ENCODE results near the gene KLHL22.
A peak's percentile ranks its signal among the peaks of the same experiment; 100 is the strongest.
"Not testable (repeated sequence)": the region's sequence is repeated elsewhere in the genome, so short reads cannot be mapped to it uniquely, and the experiment has no call there.

The KLHL22 gene

DNA sequence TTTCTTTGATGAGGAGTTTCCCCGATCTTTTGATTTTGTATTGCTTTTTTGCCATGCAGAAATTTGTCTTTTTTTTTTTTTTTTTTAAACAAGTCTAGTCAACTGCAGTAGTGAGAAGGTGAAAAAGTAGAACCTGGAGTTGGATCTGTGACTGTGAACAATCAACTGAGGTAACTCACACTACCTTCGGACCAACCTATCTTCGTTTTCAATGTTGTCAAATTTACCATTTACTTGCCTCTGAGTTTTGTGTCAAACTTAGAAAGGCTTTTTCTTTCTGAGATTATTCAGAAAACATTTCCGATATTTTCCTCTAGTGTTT, 20.5 kb downstream of the KLHL22 start:
- H3K27ac ChIP-seq, result no peak overlapping the region
- no peaks in the 10 kb centered on the region for H3K27me3 ChIP-seq
- peaks cover 0 to 4% (median 0%) of the 10 kb centered on the region in 11 experiments; a peak in 1 of 22 replicates for H3K9me3 ChIP-seq (replicated peaks in 1 of 11)
- peaks cover 0 to 4% (median 0%) of the 10 kb centered on the region in 11 experiments; a peak in 2 of 22 replicates for H4K20me1 ChIP-seq
- TF ChIP-seq Cebpa-rat (IDR thresholded peaks at IDR 0.05), result no peak
- no peak overlapping the region for H3K4me2 ChIP-seq
- H3K36me3 ChIP-seq, result peaks cover 12 to 23% (median 17%) of the 10 kb centered on the region in 11 experiments; a peak in 19 of 22 replicates
- no peak overlapping the region for H3K4me3 ChIP-seq
- H3K4me1 ChIP-seq, result no peaks in the 10 kb centered on the region
- no peak overlapping the region for H3K9ac ChIP-seq

DNA sequence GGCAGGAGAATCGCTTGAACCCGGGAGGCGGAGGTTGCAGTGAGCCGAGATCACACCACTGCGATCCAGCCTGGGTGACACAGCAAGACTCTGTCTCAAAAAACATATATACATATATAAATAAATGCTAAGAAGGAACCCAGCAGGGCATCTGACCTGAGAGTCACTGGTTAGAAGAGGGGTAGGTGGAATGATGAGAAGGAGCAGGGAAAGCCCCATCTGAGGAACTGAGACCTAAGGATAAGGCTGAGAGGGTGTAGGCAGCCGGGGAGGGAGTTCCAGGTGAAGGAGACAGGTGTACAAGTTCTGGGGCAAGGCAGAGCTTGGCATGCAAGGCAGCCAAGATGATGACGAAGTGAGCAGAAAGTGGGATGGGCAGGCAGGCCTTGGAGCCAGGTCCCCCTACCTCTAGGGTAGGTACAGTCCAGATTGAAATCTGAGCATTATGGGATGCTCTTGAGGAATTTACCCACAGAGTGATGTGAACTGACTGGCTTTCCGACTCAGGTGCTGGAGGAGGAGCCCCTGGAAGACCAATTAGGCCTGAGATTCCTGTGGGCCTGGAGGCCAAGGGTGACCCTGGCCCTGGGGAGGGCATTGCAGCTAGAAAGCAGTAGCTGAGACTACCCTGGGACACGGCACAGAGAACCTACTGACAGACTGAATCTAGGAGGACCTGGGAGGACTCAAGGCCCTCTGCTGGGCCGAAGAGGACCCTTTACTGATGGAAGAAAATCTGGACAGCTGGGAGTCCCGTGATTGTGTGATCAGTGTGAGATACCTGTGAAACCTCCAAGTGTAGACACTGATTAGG, 22.8 kb downstream of the KLHL22 start:
- Histone ChIP-seq H3K9ac (no peak overlapping the region), H3K36me3 (peaks cover 12 to 39% (median 30%) of the 10 kb centered on the region in 11 experiments; a peak in 19 of 22 replicates), H4K20me1 (peaks cover 0 to 4% (median 0%) of the 10 kb centered on the region in 11 experiments; a peak in 2 of 22 replicates), H3K9me3 (replicated peaks in 1 of 11) (no peaks in the 10 kb centered on the region), H3K4me1 (peaks cover 0 to 14% (median 9%) of the 10 kb centered on the region in 10 experiments; a peak in 9 of 20 replicates), H3K27me3 (no peaks in the 10 kb centered on the region), H3K4me3 (no peak overlapping the region), H3K4me2 (no peak overlapping the region), H3K27ac (no peak overlapping the region)
- no peak for TF ChIP-seq Cebpa-rat (IDR thresholded peaks at IDR 0.05)

DNA sequence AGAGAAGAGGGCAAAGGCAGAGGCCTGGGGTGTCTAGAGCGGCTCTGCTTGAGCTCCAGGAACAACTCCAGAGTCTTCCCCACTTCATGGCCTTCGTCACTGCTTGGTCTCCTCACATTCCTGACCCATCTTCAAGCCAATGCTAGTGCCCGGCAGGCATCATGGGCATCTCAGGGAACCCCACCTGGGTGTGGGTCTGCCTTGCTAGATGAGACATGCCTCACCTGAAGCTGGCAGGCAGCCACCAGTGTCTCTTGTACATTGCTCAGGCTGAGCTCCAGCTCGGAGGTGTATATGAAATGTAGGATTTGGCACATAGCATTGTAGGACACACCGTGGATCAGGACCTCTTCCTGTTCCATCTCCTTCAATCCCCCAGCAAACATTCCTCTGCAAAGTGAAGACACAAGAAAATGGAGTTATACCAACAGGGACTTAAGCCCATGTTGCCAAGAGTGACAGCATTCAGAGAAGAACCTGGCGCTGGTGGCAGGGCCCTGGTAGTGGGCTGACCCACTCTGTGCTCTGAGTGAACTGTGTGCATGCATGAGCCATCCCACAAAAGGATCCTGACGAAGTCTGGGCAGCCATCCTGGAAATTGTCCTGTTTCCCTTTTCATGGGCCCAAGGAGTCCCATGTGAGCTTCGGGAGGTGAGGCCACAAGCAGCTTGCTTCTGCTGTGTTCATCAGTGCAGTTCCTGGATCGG, 24.3 kb downstream of the KLHL22 start:
- no peak for TF ChIP-seq Cebpa-rat (IDR thresholded peaks at IDR 0.05)
- Histone ChIP-seq H3K4me2 (no peak overlapping the region), H3K9me3 (replicated peaks in 1 of 11) (no peaks in the 10 kb centered on the region), H3K4me1 (peaks cover 3 to 14% (median 9%) of the 10 kb centered on the region in 10 experiments; a peak in 13 of 20 replicates), H3K36me3 (peaks cover 12 to 39% (median 30%) of the 10 kb centered on the region in 11 experiments; a peak in 19 of 22 replicates), H3K27me3 (no peaks in the 10 kb centered on the region), H3K27ac (no peak overlapping the region), H3K4me3 (no peak overlapping the region), H4K20me1 (peaks cover 0 to 4% (median 0%) of the 10 kb centered on the region in 11 experiments; a peak in 2 of 22 replicates), H3K9ac (no peak overlapping the region)

DNA sequence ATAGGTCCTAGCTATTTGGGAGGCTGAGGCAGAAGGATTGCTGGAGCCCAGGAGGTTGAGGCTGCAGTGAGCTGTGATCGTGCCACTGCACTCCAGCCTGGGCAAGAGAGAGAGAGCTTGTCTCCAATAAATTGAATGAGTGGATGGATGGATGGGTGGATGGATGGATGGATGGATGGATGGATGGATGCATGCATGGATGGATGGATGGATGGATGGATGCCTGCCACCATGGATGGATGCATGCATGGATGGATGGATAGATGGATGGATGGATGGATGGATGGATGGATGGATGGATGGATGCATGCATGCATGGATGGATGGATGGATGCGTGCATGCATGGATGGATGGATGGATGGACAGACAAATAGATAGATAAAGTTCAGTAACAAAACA, 25.1 kb downstream of the KLHL22 start:
- not testable (repeated sequence) for H3K9me3 ChIP-seq (replicated peaks in 1 of 11); H3K4me3 ChIP-seq; H3K27me3 ChIP-seq; H4K20me1 ChIP-seq; H3K9ac ChIP-seq; H3K4me2 ChIP-seq; H3K27ac ChIP-seq
- Histone ChIP-seq H3K36me3 (peaks cover 12 to 41% (median 30%) of the 10 kb centered on the region in 11 experiments; a peak in 19 of 22 replicates), H3K4me1 (peaks cover 5 to 16% (median 10%) of the 10 kb centered on the region in 10 experiments; a peak in 13 of 20 replicates)

DNA sequence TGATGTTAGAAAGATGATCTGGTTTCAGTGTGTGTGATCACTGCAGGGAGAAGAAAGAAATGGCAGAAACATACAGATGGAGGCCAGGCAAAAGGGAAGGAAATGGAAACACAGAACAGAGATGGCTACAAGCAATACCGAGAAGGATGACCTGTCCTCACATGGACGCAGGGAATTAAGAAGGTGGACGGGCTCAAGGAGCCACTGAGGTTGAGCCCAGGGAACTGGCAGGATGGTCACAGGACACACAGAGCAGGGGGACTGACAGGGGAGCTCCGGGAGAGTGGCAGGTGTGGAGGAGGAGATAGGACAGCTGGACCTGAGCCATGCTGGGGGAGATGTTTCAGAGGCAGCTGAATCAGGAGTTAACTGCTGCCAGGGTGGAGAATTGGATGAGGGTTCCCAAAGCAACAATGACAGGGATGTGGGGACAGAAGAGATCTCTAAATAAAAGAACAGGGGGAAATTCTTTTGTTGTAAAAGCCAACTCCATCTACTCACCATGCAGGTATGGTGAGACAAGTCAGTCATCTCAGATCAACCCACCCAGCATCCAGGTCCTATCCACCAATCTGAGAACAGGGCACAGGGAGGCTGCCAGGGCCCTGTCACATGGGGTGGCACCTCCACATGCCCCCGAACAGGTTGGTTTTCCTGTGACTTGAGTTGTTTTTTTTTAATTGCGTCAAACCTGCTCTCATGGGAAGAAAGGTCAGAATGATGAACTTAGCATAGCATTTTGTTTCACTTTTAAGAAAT, 26.3 kb downstream of the KLHL22 start:
- no peaks in the 10 kb centered on the region for H3K9me3 ChIP-seq (replicated peaks in 1 of 11)
- no peaks in the 10 kb centered on the region for H3K27me3 ChIP-seq
- TF ChIP-seq Cebpa-rat (IDR thresholded peaks at IDR 0.05), result no peak
- H3K4me3 ChIP-seq, result no peak overlapping the region
- peak overlapping the region in 2 of 11 experiments; percentile 5 to 11; a peak in 1 of 22 replicates for H3K4me2 ChIP-seq
- peaks cover 0 to 4% (median 0%) of the 10 kb centered on the region in 11 experiments; a peak in 3 of 22 replicates for H4K20me1 ChIP-seq
- H3K27ac ChIP-seq, result no peak overlapping the region
- peaks cover 17 to 28% (median 21%) of the 10 kb centered on the region in 10 experiments for H3K4me1 ChIP-seq
- H3K36me3 ChIP-seq, result peaks cover 12 to 51% (median 41%) of the 10 kb centered on the region in 11 experiments; a peak in 20 of 22 replicates
- H3K9ac ChIP-seq, result no peak overlapping the region

DNA sequence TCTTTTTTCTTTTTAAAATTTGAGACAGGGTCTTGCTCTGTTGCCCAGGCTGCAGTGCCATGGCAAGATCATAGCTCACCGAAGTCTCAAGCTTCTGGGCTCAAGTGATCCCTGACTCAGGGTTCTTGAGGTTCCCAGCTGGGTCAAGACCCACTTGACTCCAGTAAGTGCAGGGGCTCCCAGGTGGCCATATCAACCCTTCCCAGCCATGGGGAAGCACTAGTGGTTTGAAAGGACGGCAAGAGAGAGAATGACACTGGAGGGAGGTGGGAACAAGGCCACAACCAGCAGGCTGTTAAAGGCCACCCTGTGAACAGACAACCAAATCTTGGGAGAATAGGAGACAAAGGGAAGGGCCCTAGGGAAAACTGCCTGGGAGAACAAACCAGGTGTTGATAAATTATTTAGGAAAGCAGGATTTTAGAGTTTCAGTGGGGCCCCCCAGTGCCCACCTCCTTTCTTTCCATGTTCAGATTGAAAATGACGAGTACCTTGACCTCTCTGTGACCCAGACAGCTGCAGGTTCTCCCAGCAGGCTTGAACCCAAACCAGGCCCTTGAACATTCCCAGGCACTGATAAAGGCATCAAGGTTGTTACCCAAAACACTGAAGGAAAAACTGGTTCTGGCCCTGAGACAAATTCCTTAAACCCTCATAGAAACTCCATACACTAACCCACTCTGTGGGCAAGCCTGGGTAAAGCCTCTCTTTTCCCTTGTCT, 28.8 kb downstream of the KLHL22 start:
- Histone ChIP-seq H3K4me1 (peaks cover 31 to 46% (median 41%) of the 10 kb centered on the region in 10 experiments), H4K20me1 (peaks cover 0 to 14% (median 0%) of the 10 kb centered on the region in 11 experiments; a peak in 2 of 22 replicates), H3K9me3 (replicated peaks in 1 of 11) (no peaks in the 10 kb centered on the region), H3K9ac (no peak overlapping the region; a peak in 1 of 22 replicates), H3K27me3 (no peaks in the 10 kb centered on the region), H3K4me2 (peak overlapping the region in 1 of 11 experiments; percentile 21; a peak in 2 of 22 replicates), H3K27ac (no peak overlapping the region), H3K4me3 (no peak overlapping the region), H3K36me3 (peaks cover 12 to 48% (median 39%) of the 10 kb centered on the region in 11 experiments; a peak in 20 of 22 replicates)
- no peak for TF ChIP-seq Cebpa-rat (IDR thresholded peaks at IDR 0.05)

DNA sequence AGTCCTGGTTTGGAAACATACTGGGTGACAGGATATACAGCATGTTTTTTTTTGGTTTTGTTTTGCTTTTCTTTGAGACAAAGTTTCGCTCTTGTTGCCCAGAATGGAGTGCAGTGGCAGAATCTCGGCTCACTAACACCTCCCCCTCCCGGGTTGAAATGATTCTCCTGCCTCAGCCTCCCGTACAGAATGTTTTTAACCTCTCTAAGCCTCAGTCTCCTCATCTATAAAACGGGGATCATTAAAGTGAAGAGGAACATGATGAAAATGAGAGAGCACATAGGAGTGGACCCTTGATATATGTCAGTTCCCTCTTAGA, 29.9 kb downstream of the KLHL22 start:
- Histone ChIP-seq H3K27ac (no peak overlapping the region), H3K4me2 (0 out of 22 replicates have a peak overlapping the region, but pooled peaks of 1 of the 11 experiments have one; percentile 79), H3K4me1 (peaks cover 31 to 46% (median 41%) of the 10 kb centered on the region in 10 experiments), H3K27me3 (no peaks in the 10 kb centered on the region), H3K36me3 (peaks cover 7 to 40% (median 28%) of the 10 kb centered on the region in 11 experiments; a peak in 20 of 22 replicates), H3K4me3 (no peak overlapping the region), H3K9ac (no peak overlapping the region), H4K20me1 (peaks cover 0 to 14% (median 0%) of the 10 kb centered on the region in 11 experiments; a peak in 2 of 22 replicates), H3K9me3 (replicated peaks in 1 of 11) (no peaks in the 10 kb centered on the region)
- no peak for TF ChIP-seq Cebpa-rat (IDR thresholded peaks at IDR 0.05)

Measured in BLaER1 treated with 17β-estradiol and CSF1 and Interleukin-3, amounts not matched to agents 10 nM and 100 nM (cell line).